Measurements from ENCODE around the gene DENND4B. TPM values are rescaled to one million over a fixed set of nuclear protein-coding genes. Genes with fewer than 3 reads are reported as not detected.
A peak's percentile ranks its signal among the peaks of the same experiment; 100 is the strongest.

DENND4B gene, protein sequence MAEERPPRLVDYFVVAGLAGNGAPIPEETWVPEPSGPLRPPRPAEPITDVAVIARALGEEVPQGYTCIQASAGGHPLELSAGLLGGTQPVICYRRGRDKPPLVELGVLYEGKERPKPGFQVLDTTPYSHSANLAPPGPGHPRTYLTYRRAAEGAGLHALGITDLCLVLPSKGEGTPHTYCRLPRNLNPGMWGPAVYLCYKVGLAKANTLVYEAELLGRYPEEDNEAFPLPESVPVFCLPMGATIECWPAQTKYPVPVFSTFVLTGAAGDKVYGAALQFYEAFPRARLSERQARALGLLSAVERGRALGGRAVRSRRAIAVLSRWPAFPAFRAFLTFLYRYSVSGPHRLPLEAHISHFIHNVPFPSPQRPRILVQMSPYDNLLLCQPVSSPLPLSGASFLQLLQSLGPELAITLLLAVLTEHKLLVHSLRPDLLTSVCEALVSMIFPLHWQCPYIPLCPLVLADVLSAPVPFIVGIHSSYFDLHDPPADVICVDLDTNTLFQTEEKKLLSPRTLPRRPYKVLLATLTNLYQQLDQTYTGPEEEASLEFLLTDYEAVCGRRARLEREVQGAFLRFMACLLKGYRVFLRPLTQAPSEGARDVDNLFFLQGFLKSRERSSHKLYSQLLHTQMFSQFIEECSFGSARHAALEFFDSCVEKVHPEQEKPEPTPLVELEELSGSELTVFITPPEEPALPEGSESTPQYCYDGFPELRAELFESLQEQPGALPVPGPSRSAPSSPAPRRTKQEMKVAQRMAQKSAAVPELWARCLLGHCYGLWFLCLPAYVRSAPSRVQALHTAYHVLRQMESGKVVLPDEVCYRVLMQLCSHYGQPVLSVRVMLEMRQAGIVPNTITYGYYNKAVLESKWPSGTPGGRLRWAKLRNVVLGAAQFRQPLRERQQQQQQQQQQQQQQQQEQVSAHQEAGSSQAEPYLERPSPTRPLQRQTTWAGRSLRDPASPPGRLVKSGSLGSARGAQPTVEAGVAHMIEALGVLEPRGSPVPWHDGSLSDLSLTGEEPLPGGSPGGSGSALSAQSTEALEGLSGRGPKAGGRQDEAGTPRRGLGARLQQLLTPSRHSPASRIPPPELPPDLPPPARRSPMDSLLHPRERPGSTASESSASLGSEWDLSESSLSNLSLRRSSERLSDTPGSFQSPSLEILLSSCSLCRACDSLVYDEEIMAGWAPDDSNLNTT (N-terminal part only)
- total RNA-seq = 10 to 100 TPM; 44.3 to 65.6 (median 46.5) TPM
- long read RNA-seq, donor 1, partial matches to known transcripts = 18 of 28 reads
- long read RNA-seq, donor 1, other reads (novel, unspliced or antisense) = 9 of 28 reads
- long read RNA-seq, donor 2, partial matches to known transcripts = 4 of 5 reads
- long read RNA-seq, donor 2, other reads (novel, unspliced or antisense) = 1 of 5 reads

- ATAC-seq = peak; percentile 88
- TF ChIP-seq, protein P1, sequence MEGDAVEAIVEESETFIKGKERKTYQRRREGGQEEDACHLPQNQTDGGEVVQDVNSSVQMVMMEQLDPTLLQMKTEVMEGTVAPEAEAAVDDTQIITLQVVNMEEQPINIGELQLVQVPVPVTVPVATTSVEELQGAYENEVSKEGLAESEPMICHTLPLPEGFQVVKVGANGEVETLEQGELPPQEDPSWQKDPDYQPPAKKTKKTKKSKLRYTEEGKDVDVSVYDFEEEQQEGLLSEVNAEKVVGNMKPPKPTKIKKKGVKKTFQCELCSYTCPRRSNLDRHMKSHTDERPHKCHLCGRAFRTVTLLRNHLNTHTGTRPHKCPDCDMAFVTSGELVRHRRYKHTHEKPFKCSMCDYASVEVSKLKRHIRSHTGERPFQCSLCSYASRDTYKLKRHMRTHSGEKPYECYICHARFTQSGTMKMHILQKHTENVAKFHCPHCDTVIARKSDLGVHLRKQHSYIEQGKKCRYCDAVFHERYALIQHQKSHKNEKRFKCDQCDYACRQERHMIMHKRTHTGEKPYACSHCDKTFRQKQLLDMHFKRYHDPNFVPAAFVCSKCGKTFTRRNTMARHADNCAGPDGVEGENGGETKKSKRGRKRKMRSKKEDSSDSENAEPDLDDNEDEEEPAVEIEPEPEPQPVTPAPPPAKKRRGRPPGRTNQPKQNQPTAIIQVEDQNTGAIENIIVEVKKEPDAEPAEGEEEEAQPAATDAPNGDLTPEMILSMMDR (IDR thresholded peaks at IDR 0.05) = peak; percentile 91
- Histone ChIP-seq H3K4me1 (ENCODE audit: low read depth) (peaks cover 13% of the 10 kb centered on the region), H3K36me3 (ENCODE audit: low read depth) (no peaks in the 10 kb centered on the region), H3K4me3 (peak within 1 kb of the TSS; percentile 87), H3K9me3 (no peaks in the 10 kb centered on the region)
- peak; percentile 83 to 89 (median 89) for DNase-seq
- intact Hi-C loops (cut with DNase I, micrococcal nuclease) = loop anchor here in 1 of 2 donors (10.0 kb wide), 2 partner anchors 122 to 152 kb away; no protein-coding TSS in a partner anchor
Measured at GRCh38 chr1:153946622-153947241, at the start of gene DENND4B. DENND4B (minus strand) TSS chr1:153946718; CDS start chr1:153944374, 2,344 bp downstream.

- no peaks in the 10 kb centered on the region for H3K36me3 ChIP-seq (ENCODE audit: low read depth)
- DNase-seq = no peak
- ATAC-seq = no peak
- no peaks in the 10 kb centered on the region for H3K9me3 ChIP-seq
- intact Hi-C loops (cut with DNase I, micrococcal nuclease) = no loop called here
- no peak overlapping the region for H3K4me3 ChIP-seq
- TF ChIP-seq, protein P1 (IDR thresholded peaks at IDR 0.05) = no peak
- H3K4me1 ChIP-seq (ENCODE audit: low read depth) = peaks cover 17% of the 10 kb centered on the region
Measured at GRCh38 chr1:153995640-153996039, 49.1 kb upstream of the DENND4B start.

DNA sequence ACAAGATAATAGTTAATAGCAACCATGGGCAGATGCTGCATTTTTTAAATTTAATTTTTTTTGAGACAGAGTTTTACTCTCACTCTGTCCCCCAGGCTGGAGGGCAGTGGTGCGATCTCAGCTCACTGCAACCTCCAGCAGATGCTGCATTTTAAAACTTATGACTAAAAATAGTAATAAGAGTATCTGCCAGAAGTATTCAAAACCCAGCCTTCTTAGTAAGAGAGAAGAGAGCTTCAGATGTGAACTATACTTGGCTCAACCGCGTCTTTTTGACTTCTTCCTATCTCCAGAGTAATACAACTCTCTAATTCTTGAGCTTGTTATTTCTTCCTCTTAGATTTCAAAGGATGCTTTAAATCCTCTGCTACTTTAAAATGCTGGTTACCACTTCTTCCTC is 48.7 kb upstream of the DENND4B start:
- Histone ChIP-seq H3K36me3 (ENCODE audit: low read depth) (no peaks in the 10 kb centered on the region), H3K4me3 (no peak overlapping the region), H3K4me1 (ENCODE audit: low read depth) (peaks cover 17% of the 10 kb centered on the region), H3K9me3 (no peaks in the 10 kb centered on the region)
- no peak for DNase-seq
- no peak for ATAC-seq
- intact Hi-C loops (cut with DNase I, micrococcal nuclease) = no loop called here
- TF ChIP-seq, protein P1 (IDR thresholded peaks at IDR 0.05) = no peak

DNA sequence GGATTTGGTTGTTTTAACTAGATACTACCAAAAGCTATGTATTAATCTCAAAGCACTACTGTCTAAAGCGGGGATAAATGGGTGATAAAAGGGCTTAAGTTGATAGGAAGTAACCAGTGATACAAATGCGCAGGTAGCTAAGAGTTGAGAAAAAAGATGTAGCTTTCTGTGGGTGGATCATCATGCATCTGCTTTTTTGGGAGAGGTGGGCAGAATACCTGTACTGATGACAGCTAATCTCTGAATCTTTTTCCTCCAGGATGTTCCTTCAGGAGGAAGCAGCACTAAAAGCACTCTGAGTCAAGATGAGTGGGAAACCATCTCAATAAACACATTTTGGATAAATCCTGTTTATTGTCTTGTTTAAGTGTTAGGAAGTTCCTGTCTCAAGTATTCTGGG is 45.3 kb upstream of the DENND4B start:
- intact Hi-C loops (cut with DNase I, micrococcal nuclease) = no loop called here
- no peak for DNase-seq
- TF ChIP-seq, protein P1 (IDR thresholded peaks at IDR 0.05) = no peak
- H3K4me1 ChIP-seq (ENCODE audit: low read depth) = peaks cover 23% of the 10 kb centered on the region
- H3K4me3 ChIP-seq = no peak overlapping the region
- H3K9me3 ChIP-seq = no peaks in the 10 kb centered on the region
- ATAC-seq = no peak
- H3K36me3 ChIP-seq (ENCODE audit: low read depth) = no peaks in the 10 kb centered on the region
